HTERT RPE-1 (cell line): Measurements from ENCODE around the gene RPS19.

Source experiments
- in situ Hi-C: fragments of 300-500 bp; cut with MboI; formaldehyde crosslinking; loops from 4 replicates; pipeline ENCODE4 v1.14.3; 2020; ENCODE audit warnings: low sequenced_read_pairs

Gene RPS19

DNA sequence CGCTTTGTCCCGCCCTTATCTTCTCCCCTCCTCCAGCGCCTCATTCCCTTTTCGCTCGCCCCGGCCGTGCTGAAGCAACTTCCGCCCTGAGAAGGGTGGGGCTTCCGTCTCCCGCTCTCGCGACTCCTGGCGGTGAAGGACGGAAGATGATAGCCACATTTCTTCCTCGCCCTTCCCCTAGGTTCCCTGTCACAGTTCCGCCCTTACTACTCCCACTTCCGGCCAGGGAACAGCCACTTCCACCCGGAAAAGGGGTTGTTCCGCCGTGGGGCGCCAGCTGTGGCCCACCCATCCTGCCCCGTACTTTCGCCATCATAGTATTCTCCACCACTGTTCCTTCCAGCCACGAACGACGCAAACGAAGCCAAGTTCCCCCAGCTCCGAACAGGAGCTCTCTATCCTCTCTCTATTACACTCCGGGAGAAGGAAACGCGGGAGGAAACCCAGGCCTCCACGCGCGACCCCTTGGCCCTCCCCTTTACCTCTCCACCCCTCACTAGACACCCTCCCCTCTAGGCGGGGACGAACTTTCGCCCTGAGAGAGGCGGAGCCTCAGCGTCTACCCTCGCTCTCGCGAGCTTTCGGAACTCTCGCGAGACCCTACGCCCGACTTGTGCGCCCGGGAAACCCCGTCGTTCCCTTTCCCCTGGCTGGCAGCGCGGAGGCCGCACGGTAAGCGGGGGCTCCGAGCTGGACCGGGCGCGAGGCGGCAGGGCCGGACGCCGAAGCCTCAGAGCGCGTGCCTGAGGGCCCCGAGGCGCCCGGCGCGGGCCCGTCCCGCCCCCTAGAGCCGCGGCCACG lies at the start of gene RPS19:
Gene RPS19 (plus strand): TSS at position 638 of the 801 bp plus-strand sequence. CDS start 520 bp downstream, outside the sequence.
- in situ Hi-C loops, result no loop called here

DNA sequence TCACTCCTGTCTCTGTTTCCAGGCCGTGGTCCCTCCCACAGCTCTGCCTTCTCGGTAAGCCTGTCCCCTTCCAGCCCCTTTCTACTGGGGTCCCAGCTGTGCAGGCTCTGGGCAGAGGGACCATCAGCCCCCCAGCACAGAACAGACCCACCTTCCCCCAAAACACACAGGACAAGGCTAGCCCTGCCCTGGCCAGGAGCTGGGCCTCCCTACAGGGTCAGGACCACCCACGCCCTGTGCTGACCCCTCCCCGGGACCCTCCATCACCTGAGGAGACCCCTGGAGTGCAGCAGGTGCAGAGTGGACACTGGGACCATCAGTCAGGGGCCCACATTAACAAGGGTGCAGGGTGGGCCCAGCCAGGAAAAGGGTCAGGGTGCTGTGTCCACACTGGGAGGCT lies 49.8 kb upstream of the RPS19 start:
- in situ Hi-C loops, result no loop called here

DNA sequence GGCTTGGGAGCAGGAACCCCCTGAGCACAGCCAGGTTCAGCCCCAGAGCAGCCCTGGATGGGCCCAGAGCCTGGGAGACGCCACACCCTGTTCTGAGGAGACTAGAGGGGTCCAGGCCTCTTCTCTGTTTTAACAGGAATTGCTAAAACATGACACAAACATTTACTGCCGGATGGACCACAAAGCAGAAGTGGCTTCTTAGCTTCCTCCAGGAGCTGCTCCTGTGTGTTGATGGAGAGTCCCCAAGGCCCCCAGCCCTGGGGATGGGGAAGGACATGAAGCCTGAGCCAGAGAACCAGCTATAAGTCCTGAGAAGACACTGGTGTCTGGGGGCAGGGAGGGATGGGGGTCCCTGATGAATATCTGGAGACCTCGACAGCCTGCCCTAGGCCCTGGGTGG lies 49.0 kb upstream of the RPS19 start:
- in situ Hi-C loops, result no loop called here

DNA sequence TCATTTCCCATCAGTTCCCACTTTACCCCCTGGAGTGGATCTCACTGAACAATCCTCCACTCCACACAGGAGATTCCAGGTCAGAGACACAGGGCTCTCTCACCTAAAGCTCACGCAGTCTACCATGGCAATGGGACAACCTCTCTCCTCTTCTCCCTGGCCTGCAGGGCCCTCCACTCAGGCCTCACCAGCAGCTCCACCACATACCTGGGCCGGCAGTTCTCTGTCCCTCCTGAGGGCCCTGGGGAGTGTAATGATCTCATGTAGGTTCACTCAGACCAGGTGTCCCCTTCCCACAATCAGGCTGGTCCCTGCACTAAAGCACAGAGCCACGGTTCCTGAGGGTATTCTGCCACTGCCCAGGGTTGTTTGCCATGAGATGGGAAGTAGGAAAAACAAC lies 48.1 kb upstream of the RPS19 start:
- in situ Hi-C loops, result no loop called here

DNA sequence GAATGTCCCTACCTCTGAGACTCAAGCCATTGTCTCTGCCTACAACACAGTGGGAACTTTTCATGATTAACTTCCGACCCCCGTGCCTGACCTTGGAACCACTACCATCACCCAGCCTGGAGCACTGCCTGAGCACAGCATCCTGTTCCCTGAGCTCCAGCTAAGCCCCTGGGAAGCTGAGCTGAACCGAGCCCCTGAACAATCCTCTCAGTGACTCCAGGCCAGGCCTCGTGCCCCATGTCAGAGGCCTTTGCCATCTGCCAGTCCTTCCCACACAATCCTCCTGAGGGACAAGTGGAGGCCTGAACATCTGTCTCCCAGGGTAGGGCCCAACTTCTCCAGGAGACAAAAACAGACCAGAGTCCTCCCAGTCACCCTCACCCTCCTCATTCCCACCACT lies 46.1 kb upstream of the RPS19 start:
- in situ Hi-C loops, result no loop called here

DNA sequence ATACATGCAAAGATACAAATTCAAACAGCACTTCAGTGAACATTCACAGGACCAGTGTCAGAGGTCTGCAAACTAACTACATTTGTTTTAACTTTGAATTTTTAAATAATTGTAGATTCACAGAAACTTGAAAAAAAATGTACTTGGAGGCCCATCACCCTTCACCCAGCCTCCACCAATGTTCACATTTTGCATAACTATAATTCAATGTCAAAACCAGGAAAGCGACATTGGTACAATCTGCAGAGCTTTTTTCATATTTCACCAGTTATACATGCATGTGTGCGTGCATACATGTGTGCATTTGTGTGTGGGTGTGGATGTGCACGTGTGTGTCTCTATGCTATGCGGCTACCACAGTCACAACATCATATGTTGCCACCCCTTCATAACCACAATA lies 44.8 kb upstream of the RPS19 start:
- in situ Hi-C loops, result no loop called here

DNA sequence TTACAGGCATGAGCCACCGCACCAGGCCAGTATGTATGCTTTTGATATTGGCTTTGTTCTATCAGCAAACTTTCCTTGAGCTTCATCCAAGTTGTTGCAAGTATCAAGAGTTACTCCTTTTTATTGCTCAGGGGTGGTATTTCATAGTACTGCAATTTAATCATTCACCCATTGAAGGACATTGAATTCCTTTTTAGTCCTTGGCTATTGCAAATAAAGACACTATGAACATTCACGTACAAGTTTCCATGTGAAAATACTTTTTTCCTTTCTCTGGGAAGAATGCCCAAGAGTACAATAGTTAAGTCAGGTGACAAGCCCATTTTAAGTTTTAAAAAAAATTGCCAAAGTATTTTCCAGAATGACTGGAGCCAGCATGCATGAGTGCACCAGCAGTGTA lies 43.3 kb upstream of the RPS19 start:
- in situ Hi-C loops, result no loop called here

DNA sequence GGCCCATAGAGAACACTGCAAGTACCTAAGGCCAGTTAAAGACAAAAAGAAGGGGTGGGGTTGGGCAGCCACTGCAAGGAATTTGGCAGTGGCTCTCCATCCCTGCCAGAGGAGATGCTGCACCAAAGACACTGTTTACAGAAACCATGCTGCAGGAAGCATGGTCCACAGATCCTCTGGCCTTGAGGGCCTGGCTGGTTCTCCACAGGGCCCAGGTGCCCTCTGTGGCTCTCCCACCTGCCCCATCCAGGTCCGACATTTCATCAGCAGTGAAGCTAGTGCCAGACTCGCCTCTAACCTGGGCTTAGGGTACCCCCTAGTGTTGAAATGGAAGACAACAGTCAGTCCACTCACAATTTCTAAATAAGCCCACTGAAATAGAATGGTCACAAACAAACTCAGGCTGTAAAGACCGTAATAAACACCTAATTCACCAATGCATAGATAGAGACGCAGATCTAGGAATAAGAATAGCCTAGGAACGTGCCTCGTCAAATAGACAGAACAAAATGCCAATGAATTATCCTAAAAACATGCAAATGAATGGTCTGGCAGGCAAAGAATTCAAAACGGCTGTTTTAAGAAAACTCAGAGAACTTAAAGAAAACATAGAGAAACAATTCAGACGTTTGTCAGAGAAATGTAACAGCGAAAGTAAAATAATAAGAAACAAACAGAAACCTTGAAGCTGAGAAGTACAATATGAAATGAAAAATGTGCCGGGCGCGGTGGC lies 38.9 kb upstream of the RPS19 start:
- in situ Hi-C loops, result no loop called here

DNA sequence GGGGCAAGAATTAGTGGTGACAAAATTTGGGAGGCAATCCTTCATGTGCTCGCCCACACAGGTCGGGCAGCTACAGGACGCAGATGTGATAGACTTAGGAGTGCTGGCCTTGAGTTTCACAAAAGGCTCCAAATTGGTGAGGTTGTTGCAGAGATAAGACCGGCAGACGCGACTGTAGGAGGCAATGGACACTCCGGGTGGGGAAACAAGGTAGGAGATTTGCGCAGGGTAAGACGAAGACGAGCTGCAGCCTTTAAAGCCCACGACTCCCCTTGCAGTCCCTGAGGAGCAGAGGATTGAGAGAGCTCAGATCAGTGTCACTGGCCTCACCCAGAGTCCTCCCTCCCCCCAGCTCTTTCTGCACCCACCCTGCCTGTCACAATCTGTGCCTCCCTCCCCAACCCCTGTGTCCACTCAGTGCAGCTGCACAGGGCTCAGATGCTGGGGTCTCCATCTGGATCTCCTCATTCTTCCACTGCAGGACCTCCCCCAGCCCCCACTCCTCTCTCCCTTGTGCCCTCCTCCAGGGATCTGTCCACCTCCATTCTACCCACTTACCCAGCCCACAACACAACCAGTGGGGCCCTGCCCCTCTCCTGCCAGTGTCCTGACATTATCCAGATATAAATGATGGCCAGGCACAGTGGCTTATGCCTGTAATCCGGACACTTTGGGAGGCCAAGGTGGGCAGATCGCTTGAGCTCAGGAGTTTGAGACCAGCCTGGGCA lies 21.9 kb upstream of the RPS19 start:
- in situ Hi-C loops, result no loop called here

DNA sequence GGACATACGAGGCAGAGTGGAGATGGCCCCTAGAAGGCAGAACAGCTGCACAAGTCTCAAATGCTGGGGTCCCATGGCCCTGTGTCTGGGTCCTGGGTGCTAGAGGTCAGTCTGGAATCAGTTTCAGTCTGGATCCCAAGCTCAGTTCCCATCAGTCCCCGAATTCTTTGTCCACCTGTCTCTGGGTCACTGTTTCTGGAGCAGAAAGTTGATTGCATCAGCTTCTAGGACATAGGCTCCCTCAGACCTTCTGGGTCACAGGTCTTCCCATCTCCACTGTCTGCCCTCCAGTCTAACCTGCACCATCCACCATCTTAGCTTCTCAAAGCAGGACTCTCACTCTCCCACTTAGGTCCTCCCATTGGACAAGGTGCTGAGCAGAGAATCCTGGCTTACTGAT lies 20.8 kb upstream of the RPS19 start:
- in situ Hi-C loops, result no loop called here

DNA sequence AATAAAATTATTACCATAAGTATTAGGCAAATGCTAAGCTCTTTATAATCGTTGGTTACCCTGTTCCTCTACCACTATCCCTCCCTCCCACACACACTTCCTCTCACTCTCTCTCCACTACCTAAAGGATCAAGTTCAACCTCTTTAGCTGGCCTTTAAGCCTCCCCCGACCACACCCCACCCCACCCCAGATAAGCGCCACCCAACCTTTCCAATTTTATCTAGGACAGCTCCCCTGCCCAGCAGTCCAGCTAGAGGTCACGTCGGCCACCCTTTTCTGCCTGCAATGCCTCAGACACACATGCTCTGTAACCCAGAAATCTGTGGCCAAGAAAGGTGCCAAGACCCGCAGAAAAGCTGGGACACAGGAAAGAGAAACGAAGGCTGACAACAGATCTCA lies 16.7 kb upstream of the RPS19 start:
- in situ Hi-C loops, result no loop called here

DNA sequence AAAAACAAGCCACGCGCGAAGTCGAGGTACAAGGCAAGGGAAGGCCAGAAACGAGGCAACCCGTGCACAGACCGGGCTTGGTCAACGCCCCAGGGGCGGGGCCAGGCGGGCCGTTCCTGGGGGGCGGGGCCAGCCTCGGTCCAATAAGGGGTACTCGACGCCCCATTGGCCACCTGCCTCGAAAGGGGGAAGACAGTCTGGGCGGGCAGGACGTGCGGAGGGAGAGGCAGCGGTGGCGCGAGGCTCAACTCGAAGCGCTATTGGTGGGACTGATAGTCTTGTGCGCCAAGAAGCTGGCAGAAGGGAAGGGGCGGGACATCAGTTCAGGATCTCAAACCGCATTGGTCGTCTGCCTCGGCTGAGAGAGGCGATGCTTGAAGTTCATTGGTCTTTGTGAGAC lies 15.5 kb upstream of the RPS19 start, which contains the start of gene LYPD4:
Gene LYPD4 (minus strand): TSS at position 83 of the 400 bp plus-strand sequence. CDS start 5,398 bp downstream, outside the sequence.
- in situ Hi-C loops, result no loop called here

DNA sequence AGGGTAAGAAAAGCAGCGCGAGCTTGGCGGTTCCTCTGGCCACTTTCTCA lies 15.2 kb upstream of the RPS19 start, which contains the start of gene DMRTC2:
Gene DMRTC2 (plus strand): TSS at position 42 of the 50 bp plus-strand sequence. CDS start 2,387 bp downstream, outside the sequence.
- in situ Hi-C loops, result no loop called here

DNA sequence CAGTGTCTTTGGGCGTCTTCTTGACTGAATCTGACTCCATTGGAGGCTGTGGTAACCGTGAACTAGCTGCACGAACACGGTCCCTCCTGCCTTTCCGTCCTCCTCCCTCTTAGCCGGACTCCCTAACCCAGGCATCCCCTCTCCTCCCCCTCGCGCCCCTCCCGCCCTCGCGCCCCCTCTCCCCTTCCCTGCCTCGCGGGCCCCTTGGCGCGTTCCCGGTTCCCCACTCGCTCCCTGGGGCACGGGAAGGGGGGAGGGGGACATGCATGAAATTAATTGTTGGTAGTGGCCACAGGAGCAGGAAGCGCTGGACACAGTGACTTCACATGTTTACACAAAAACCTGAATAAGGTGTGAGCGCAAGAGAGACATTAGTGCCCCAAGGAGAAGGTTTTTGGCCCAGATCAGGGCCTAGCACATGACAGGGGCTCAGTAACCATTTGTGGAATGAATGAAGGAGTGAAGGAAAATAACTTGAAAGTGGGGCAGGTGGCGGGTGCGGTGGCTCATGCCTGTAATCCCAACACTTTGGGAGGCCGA lies 14.9 kb upstream of the RPS19 start:
- in situ Hi-C loops, result no loop called here

DNA sequence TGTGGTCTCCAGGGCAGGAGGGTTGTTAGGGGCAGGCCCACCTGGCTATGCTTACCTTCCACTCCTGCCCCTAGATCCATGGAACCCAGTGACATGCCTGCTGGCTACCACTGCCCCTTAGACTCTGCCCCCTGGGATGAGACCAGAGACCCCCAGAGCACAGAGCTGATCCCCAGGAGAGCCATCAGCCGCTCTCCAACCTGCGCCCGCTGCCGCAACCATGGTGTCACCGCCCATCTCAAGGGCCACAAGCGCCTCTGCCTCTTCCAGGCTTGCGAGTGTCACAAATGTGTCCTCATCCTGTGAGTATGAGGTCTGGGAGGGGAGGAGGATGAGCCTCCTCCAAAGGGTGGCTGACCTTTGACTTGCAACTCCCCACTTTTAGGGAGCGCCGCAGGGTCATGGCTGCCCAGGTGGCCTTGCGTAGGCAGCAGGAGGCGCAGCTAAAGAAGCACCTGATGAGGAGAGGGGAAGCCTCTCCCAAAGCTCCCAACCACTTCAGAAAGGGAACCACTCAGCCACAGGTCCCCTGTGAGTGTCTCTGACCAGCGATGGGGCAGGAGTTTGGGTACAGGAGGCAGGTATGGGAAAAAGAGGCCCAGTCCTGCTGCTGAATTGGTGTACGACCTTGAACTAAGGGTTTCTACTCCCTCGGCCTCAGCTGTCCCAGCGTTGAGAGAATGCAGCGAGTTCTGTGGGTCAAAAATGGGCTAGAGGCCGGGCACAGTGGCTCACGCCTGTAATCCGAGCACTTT lies 12.5 kb upstream of the RPS19 start:
- in situ Hi-C loops, result no loop called here

DNA sequence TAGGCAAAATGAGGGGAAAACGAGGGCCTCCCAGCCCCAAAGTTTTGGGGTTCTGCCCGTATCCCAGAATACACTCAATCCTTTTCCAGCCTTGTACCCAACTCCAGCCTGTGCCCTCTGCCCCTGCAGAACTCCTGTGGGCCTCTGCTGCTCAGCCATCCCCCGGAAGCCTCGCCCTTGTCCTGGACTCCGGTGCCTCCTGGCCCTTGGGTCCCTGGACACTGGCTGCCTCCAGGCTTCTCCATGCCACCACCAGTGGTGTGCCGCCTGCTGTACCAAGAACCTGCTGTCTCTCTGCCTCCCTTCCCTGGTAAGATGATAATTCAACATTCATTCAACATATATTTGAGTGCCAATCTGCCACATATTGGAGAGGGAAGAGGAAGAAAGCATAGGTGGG lies 11.4 kb upstream of the RPS19 start:
- in situ Hi-C loops, result no loop called here

DNA sequence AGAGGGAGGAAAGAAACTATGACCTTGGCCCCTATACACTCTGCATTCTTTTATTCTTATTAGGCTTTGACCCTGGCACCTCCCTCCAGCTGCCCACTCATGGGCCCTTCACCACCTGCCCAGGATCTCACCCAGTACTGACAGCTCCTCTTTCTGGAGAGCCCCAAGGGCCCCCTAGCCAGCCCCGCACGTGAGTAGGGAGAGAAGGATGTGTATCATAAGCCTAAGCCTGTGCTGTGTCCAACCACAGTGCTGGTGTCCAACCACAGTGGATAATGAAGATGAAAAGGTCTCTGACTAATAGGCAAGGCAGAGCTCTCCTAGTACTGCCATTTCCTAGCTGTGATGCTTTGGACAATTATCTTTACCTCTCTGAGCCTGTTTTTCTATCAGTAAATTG lies 11.0 kb upstream of the RPS19 start:
- in situ Hi-C loops, result no loop called here

DNA sequence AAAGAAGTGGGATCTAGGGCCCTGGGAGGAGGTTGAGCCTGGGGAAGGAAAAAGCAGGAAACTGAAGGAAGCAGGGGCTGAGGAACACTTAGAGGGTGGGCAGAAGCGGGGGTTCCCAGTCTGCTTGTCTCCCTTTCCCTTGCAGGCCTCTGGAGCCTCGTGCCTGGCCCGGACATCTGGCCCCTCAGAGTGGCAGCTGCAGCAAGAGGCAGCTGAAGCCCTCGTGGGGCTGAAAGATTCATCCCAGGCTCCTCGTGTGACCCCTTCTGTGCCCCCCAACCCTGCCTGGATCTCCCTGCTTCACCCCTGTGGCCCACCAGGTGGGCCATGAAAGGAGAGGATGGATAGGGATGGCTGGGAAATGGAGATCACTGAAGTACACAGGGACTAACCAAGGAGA lies 9.7 kb upstream of the RPS19 start:
- in situ Hi-C loops, result no loop called here

DNA sequence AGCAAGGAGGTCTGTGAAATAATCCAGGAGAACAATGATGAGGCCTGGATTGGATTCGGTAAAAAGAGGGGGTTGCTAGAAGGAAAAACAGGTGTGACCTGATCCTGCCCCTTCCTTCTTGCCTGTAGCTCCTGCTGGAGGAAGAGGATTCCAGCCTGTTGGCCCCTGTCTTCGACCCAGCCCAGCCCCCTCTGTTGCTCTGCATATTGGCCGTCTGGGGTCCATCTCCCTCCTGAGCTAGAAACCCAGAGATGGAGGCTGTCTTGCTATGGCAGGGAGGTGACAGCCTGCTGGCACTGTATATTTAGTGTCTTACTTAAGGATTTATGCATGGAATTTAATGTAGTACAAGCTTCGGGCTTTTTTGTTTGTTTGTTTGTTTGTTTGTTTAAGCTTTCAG lies 8.6 kb upstream of the RPS19 start:
- in situ Hi-C loops, result no loop called here

DNA sequence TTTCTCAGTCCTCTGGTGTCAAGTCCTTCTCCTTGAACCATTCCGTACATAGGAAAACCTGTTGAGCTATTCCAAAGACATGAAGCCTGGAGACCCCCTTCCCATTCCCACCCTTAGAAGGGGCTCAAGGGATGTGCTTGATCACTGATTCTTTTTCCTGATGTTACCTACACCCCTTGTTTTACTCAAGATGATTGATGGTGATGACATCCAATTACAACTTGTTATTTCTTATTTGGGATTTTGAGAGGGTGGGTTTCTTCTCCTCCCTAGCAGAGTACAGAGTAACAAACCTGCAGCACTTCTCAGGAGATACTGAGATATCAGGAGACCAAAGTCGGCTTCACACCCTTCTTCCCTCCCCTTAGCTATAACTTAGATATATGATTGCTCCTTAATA lies 6.7 kb upstream of the RPS19 start:
- in situ Hi-C loops, result no loop called here

DNA sequence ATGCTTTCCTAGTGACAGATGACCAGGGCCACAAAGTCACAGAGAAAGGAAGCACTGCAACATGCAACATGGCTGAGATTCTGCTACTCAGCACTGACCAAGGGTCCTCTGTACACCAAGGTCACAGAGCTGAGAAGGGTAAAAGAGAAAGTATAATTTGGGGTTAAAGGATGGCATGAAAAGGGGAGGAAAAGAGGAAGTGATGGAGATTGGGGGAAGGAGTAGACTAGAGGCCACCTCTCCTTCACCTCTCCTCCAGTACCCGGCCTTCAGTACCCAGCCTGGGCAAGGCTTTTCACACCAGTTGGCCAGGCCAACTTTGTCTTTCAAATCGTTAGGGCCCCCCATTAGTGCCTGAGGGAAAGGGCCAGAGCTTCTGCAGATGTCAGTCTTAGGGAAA lies 6.3 kb upstream of the RPS19 start:
- in situ Hi-C loops, result no loop called here
